Hepatic stellate cell (primary cell): Measurements from ENCODE around the gene TMEM63A.

Experiments used
- DNase-seq: peaks from one replicate; pipeline ENCODE4 v3.0.0; 2011; ENCODE audit warnings: low spot score

TMEM63A gene

DNA sequence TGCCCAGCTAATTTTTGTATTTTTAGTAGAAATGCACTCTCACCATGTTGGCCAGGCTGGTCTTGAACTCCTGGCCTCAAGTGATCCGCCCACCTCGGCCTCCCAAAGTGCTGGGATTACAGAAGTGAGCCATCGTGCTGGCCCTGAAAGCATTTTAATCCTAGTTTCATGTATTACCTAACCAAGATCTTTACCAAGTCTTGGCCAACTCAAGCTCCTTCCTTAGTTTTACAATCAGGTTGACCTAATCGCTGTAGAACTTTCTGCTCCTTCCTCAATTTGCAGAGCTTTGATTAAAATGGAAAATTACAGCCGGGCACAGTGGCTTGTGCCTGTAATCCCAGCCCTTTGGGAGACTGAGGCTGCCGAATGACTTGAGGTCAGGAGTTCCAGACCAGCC, 3.2 kb upstream of the TMEM63A start:
- DNase-seq: no peak

DNA sequence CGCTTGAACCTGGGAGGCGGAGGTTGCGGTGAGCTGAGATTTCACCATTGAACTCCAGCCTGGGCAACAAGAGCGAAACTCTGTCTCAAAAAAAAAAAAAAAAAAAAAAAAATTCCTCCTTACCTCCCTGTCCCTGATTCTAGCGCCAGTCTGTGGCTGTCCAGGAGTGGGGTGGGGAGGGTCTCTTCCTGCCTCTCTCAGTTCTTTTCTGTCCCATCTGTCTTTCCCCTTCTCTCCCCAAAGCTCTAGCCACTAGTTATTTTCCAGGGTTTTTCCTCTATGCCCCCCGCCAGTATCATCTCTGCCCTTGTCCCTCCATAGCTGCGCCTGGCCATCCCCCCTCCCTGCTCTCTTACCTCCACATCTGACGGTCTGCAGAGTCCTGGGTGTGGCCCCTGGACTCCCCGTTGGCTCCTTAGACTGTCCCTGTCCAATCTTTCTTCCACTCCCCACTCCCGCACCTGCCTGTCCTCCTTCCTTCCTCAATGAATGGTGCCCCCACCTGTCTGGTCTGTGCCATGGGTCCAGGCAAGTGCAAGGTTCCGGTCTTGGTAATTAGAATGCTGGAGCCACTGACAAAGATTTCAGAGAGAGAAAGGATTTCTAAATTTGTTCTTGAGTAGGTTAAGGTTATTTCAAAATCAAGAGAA, 1.6 kb upstream of the TMEM63A start:
- no peak for DNase-seq

GRCh38 chr1:225882694-225883615, 775 bp upstream of the TMEM63A start:
- peak; percentile 74 for DNase-seq

- DNase-seq: peak; percentile 76
Measured at GRCh38 chr1:225881081-225881958, 860 bp downstream of the TMEM63A start.

DNA sequence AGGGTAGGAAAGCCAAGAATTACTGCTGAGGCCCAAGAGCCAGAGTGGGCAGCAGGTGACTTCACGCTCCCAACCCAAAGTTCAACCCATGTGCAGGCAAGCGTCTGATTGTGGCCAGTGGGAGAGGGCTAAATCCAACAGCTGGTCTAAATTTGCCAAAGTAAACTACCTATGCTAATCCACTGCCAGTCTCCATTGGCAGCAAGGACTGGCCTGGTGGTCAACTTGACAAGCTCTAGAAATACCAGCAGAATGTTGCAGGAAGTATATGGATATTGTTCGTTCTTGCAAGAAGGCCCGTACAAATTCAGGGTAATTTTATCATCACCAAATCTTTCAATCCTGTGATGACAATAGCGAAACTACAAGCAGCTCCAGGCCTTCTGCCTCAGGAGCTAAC, 1.5 kb downstream of the TMEM63A start:
- DNase-seq: no peak

GRCh38 chr1:225880222-225880588, 2.0 kb downstream of the TMEM63A start:
- DNase-seq: no peak

DNA sequence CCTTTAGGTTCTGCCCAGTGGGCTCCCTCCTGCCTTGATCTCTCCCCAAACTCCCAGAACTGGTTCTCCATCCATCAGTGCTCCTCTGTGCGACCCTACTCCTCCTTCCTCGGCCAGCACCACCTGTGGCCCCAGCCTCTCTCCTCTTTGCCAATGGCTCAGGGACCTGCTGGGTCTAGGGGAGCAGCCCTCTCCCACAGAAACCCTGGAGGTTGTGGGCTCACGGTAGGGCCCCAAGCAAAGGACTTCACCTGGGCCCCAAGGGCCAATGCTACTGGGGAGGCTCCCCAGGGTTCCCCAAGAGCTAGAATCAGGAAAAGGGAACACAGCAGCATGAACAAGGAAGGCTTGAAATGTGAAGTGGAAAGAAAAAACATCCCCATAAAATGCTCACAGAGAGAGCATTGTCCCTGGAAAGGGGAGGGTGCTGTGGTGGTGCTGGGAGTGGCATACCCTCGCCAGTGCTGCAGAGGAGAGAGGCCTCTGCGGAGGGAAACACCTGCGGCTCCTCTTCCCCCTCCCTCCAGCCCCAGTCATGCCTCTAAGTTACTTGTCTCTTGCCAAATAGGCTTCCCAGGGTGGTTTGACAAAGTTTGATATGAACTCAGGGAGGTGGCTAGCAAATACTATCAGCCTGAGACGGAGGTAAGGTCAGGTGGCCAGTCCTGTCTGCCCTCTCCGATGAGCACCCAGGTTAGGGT, 2.5 kb downstream of the TMEM63A start:
- DNase-seq: no peak

DNA sequence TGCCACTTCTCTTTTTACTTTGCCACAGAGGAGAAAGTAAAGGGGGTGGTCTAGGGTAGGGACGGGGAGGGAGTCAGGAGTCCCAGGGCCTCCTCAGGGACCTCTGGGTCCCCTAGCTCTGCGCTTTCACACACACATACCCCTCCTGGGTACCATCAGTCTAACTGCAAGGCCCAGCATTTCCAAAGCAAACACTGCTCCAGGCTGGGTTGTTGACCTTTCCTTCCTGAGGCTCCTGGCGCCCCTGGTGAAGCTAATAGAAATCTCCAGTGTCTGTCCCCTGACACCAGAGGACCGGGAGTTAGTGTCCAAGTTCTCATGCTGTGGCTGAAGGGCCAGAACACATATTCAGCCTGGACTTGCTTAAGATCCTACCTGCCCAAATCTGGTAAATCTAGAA, 3.9 kb downstream of the TMEM63A start:
- DNase-seq: no peak

GRCh38 chr1:225877580-225877979, 4.6 kb downstream of the TMEM63A start:
- peak; percentile 88 for DNase-seq

DNA sequence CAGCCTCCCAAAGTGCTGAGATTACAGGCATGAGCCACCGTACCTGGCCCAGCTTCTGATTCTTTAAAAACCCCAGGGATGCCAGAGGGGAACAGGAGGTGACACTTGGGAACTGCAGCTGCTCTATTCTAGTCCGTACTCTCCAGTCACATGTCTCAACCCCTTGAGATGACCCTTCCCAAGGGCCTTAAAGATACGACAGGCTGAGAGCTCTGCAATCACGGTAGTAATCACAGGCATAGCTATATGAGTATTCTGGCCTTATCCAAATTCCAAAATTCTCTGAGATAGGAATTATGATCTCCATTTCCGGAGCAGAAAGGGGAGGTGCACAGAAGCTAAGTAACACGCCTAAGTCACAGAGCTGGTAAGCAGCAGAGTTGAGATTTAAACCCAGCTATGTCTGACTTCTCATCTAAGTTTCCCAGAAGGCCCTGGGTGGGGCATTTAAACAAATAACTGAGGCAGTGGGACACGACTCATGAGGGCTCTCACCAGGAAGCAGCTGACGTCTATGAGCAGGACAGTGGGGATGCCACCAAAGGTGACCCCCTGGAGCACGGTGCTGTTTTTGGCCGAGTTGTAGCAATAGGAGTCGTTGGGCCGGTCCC, 5.2 kb downstream of the TMEM63A start:
- no peak for DNase-seq

DNA sequence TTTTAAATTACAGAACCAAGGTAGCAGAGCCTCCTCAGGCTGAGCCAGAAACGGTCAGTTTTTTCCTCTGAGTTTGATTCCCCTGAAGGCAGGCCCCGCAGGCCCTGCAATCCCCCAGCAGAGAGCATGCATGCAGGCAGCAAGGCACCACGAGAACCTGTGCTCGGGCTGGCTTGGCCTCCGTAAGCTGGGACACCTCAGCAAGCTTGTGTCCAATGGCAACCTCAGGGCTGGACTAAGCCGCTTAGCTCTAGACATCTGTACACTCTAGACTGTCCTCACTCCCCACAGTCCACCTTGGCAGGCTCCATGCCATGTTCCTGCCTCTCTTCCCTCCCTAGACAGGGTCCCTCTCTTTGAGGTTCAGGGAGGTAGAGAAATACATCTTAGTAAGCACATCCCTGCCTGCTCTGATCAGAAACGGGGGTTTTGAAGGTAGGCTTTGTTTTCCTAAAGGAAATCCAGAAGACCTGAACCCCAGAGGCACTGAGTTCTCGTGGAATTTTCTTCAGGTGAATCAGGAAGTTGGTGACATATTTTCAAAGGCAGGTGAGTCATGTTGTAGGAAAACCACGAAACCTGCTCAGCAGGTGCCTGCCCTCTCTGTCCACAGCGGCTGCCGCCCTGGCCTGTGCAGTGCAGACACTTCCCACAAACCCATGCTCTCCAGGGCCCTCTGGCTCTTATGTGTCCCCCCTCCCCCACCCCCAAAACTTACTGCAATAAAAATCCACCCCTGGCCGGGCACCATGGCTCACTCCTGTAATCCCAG, 7.0 kb downstream of the TMEM63A start:
- no peak for DNase-seq

- DNase-seq: no peak
Measured at GRCh38 chr1:225874431-225874830, 7.7 kb downstream of the TMEM63A start.

DNA sequence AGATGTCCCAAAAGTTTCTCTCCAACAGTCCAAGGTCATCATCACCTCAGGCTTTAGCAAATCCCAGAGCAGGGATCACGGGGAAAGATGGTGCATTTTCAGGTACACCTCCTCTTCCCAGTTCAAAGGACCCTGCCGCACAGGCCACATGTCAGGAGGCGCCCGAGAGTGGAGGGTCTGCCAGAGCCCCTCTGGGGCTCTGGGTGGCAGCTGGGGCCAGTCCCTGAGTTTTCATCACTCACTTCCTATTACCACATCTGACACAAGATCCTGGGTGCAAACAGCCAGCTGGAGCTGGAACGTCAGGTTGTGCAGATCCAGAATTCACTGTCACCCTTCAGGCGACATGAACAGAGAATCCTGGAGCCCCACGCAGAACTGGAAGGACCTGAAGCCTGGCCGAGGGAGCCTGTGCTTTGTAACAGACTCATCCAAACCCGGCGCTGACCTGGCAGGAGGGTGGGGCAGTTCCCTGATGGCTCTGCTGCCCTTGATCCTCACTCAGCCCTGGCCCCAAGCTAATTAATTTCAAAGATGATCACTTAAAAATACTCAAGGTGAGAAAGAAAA, 8.8 kb downstream of the TMEM63A start:
- no peak for DNase-seq

DNA sequence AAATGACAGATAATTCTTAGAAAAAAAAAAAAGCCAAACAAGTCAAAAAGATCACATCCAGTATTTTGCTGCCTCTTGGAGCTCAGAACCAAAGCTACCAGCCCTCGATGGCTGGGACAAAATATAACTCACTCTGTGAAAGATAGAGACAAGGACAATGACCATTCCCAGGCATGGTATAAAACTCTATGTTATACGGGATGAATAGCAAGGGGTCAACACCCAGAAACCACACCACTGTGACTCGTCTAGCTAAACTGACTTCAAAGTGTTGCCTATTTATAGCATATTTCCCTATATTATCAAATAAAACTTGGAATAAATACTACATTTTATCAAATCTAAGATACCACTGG, 10.1 kb downstream of the TMEM63A start:
- DNase-seq: no peak

DNA sequence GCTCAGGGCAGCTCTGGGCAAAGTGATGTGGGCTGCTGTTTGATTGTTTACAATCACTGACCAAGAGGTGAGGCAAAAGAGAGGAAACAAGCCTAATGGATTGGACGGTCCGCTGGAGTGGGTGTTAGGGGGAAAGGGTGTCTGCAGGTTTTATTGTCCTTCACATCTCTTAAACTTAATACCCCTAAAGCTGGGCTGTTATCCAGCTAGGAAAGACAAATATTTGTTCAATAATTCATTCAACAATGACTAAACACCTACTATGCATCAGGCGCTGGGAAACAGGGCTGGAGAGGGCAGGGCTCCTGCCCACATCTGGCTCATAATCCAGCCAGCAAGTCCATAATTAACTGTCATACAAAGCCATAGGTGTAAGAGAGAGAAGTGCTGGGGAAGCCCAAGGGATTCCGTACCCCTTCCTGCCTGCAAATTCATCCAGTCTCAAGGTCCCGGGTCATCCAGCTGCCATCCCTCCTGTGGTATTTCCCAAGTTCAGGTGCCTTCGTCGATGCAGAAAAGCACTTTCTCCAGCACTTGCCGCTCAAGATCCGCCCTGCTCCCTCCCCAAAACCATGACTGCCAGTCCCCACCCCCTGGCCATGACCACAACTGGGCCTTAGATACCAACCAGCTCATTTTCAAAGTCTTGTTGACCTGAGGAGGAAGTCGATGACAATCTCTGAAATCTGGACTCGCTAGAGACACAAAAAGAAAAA, 10.7 kb downstream of the TMEM63A start:
- no peak for DNase-seq

DNA sequence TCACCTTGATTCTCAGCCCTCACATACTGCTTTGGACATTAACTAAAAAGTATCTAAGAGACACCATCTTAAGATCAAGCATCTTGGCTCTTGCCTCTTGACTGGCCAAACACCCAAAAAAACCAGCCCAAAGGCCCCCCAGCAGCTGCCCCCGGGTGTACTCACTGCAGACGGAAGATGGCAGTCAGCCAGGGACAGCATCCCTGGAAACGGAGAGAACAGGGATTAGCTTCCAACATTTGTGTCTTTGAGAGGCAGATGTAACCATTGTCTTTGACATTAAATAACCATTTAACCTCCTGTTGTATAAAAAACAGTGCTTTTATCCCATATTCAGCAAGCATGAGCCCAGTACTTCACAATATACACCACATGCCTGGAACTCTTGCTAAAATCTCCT, 11.3 kb downstream of the TMEM63A start:
- no peak for DNase-seq

DNA sequence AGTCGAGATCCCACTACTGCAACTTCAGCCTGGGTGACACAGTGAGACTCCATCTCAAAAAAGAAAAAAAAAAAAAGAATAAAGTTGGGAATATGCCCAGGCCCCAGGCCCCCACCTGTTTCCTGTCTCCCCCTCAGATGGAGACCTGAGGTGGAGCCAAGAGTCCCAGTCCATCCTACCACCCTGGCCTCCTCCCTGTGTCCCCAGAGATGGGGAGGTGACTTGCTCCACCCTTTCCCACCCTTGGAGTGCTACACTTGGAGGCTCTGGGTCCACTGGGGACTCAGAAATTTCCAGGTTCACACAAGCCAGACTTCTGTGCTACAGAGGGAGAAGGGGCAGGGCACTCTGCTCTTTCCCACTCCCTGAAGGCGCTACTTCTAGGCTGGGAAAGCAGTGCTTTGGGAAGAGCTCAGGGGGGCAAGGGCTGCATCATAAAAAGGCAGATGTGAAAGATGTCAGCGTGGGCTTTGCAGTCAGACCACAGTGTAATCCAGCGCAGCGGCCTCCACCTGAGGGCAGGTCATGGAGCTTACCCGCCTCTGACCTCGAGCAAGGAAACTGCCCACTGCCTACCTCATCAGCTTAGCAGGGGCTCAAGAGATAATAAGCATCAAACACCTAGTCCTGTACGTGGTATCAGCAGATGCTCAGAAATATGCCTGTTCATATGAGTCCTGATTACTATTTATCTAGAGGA, 13.4 kb downstream of the TMEM63A start:
- no peak for DNase-seq

DNA sequence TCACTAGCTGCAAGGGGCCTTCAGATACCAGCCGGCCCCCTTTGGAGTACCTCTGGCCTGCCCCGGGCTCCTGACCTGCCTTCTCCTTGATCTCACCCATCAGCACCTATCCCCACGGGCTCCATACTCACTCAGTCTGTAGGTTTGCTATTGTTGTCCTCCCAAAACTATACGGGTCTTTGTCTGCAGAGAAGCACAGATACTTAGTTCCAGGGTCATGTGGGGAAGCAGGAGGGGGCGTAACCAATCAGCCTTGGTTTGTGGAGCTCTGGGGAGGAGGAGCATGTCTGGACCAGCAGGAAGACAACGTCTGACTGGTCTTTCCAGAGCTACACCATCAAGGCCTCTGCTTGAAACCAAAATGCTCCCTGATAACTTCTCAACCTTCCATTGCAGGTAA, 15.2 kb downstream of the TMEM63A start:
- no peak for DNase-seq
